Stimulated activated CD8-positive, alpha-beta memory T cell treated with anti-CD3 and anti-CD28 coated beads, Interleukin-15, amount 100 ng/mL, for 4 hours (primary cell): ENCODE data around the gene UBE4B.
"Not testable (repeated sequence)": the region's sequence is repeated elsewhere in the genome, so short reads cannot be mapped to it uniquely, and the experiment has no call there.

ENCODE experiments used
- DNase-seq, 2 donors: peaks; one replicate each; pipeline ENCODE4 v3.0.0-alpha.2; 2020; ENCODE audit warnings: low read depth in 2 of 2

The UBE4B gene

DNA sequence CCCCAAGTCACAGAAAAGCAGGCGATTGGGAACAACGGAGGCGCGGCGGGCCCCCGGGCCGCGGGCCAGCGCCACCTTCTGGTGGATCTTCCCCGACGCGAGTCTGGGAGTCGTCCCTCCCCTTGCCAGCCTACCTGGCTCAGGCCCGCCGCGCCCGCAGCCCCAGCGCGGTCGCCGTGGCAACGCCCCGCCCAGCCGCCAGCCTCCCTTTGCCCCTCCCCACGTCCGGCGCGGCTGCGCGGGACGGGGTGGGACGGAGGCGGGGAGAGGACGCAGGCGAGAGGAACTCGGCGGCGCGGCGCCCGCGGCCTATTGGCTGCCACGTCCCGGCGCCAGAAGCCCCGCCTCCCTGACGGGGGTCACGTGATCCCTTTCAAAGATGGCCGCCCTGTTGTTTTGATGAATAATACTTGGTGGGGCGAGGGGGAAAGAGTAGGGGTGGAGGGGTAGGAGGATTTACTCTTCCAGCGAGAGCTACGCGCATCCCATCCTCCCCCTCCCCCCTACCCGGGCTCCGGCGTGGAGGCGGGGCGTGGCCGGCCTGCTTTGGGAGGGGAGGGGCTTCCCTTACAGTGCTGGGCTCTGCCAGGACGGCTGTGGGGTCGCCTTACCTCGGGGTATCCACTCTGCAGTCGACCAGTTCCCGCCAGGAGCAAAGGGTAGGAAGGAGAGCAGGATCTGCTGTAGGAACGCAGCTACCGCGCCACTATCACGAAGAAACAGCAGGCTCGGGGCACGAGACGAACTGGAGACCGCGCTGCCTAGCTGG is at the start of gene UBE4B:
UBE4B (plus strand) TSS at position 369 of the 769 bp plus-strand sequence. CDS start 713 bp downstream, outside the sequence.
- peak; percentile 96 to 99 for DNase-seq

DNA sequence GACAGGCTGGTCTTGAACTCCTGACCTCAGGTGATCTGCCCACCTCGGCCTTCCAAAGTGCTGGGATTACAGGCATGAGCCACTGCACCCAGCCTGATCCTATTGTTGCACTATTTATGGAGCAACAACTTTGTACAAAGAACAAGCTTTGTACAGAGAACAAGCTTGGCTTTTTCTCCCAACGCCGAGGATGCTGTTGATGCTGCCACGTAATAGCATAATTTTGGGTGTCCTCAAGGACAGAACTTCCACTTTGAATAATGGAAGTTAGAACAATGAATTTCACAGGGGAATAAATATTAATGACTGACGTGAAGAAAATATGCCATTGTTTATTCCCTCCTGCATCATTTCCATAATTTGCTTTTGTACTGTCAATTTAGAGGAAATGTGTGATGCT is 48.5 kb upstream of the UBE4B start:
- DNase-seq, result no peak

DNA sequence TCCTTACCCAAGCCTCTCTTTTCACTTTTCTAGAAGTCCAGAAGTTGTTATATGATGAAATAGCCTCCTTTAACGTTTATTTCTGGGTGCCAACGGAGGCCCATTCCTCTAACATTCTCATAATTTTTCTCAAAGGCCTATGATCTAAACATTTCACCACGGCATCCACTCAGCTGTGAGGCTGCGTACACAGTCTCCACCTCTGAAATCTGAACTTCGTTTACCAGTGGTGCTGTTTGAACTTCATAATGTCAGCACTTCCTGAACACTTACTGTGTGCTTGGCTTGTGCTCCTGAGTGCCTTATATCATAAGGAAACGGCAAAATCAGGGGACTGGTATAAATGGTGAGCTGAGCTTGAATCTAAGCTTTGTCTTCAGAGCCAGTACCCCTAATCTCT is 47.8 kb upstream of the UBE4B start:
- no peak for DNase-seq

DNA sequence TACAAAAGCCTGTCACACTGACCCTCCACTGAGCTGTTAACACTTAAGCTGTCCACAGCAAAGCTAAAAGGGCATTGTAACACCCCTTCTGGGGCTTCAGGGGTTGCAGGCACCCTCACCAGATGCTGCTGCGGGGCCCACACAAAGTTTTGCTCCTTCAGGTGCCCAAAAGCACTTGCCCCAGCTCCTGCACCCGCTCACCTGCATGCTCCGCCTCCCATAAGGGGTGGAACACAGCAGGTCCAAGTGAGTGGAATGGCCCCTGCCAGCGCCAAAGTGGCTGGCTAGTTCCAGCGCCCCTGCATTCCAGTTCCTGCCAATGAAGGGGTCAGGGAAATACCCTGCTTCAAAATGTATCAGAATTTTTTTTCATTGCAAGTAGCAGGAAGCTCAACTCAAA is 43.0 kb upstream of the UBE4B start:
- no peak for DNase-seq

DNA sequence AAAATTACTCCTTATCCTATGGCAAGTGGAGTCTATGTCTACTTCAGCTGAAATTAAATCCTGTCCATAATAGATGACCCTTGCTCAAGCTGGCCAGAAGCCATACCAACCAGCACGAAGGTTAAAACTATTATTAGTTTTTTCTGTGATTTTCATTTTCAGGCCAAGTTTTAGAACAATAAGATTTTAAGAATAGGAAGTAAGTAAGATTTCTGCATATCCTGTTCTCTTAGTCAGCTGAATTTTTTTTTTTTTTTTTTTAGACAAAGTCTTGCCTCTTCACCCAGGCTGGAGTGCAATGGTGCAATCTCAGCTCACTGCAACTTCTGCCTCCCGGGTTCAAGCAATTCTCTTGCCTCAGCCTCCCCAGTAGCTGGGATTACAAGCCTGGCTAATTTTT is 41.8 kb upstream of the UBE4B start:
- DNase-seq, result no peak

DNA sequence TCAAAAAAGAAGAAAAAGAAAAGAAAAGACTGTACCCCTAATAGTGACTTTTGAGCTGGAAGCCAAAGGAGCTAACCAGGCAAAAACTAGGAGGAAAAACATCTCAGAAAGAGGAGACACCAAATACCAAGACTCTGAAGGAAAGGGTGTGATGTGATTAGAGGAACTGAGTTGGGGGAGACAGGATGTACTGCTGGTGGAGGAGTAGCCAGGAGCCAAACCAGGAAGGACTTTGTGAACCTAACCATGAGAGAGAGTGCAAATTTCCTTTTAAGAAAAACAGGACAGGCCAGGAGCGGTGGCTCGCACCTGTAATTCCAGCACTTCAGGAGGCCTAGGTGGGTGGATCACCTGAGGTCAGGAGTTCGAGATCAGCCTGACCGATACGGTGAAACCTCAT is 39.8 kb upstream of the UBE4B start:
- DNase-seq, result no peak

DNA sequence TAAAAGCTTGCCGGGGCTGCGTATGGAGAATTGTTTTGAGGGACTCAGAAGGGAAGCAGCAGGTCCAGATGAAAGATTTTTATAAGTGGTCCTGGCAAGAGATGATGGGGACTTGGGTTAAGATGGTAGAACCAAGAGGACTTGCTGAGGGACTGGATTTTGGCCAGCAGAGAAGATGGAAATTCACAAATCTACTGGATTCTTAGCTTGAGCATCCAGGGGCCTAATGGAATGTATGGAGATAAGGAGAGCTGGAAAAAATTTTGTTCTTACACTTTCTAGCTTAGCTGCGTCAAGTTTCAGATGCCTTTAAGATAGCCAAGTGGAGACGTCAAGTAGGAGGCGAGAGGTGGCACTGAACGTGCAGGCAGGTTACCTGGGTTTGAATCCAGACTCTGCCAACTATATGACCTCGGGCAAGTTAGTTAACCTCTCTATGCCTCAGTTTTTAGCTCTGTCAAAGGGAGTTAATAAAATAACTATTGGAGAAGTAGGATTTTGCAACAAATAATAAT is 39.1 kb upstream of the UBE4B start:
- DNase-seq, result no peak

DNA sequence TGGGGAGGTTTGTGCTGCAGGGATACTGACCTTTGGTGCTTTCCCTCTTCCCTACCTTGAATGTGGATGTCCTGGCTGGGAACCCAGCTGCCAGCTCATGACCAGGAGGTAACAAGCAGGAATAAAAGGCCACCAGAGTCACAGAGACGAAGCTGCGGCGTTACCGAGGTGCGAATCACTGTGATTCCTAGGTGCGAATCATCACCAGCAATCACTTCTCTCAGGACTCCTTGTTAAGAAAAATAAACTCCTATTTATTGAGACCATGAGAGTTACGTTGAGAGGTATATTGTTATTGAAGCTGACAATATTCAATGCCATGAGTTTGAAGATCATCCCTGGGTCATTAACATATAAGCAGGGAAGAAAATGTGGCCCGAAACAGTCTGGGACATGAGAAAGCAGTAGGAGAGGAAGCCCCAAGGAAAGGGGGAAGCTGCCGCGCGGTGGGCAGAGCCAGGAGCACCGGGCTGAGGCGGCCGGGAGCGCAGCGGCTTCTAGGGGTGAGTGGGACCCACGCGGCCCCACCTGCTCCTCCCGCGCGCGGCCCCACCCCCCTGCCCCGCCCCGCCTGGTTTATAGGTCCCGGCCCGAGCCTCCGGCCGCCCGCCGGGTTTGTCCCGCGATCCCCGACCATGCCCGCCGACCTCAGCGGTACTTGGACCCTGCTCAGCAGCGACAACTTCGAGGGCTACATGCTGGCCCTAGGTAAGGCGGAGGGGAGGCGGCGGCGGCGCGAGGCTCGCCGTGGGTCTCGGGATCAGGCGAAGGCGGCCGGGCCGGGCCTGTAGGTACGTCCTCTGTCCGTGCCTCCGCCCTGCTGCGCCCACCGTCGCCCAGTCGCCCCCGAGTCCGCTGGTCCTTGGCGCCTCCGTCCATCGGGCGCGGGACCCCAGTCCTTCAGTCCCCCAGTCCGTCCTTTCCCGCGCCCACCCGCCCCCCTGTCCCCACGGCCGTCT is 35.9 kb upstream of the UBE4B start, which contains the start of gene RBP7:
RBP7 (plus strand) TSS at position 605 of the 959 bp plus-strand sequence; CDS start at position 636, 31 bp downstream.
- no peak for DNase-seq

DNA sequence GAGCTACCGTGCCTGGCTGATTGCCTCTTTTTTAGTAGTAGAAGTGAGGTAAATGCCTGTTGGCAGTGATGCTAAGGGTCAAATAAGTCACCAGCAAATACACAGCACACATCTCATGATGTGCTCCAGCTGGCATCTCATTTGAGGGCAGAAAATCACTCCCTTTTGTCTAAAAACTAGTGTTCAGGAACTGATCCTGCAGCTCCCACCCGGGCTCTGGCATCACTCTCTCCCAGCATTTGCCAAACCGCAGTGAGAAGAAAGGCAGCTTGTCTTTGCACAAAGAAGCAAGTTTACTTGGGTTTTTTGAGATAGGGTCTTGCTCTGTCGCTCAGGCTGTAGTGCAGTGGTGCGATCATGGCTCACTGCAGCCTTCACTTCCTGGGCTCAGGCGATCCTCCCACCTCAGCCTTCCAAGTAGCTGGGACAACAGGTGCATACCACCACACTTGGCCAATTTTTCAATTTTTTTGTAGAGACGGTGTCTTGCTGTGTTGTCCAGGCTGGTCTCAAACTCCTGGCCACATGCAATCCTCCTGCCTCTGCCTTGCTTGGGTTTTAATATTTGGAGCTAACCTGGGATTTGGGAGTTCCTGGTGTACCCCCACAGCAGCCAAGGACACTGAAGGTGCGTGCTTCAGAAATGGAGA is 31.6 kb upstream of the UBE4B start:
- DNase-seq, result no peak

DNA sequence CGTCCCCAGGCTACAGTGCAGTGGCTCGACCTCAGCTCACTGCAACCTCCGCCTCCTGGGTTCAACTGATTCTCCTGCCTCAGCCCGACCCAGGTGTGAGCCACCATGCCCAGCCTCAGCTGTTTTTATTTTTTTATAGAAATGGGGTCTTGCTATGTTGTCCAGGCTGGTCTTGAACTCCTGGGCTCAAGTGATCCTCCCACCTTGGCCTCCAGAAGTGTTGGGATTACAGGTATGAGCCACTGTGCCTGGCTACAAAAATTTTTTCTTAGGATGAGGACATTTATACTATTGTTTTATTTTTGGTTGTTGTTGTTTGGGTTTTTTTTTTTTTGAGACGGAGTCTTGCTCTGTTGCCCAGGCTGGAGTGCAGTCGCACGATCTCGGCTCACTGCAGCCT is 27.5 kb upstream of the UBE4B start:
- not testable (repeated sequence) for DNase-seq

DNA sequence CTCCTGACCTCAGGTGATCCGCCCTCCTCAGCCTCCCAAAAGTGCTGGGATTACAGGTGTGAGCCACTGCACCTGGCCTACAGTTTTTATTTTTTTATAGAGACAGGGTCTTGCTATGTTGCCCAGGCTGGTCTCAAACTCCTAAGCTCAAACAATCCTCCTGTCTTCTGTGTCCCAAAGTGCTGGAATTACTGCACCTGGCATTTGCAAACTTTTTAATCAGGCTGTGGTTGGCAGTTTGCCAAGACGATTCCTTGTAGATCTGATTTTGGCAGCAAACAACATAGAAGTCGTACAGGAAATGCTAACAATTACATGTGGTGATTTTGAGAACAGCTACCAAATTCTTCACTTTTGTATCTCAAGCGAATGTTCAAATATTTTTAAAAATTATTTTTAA is 25.6 kb upstream of the UBE4B start:
- no peak for DNase-seq

DNA sequence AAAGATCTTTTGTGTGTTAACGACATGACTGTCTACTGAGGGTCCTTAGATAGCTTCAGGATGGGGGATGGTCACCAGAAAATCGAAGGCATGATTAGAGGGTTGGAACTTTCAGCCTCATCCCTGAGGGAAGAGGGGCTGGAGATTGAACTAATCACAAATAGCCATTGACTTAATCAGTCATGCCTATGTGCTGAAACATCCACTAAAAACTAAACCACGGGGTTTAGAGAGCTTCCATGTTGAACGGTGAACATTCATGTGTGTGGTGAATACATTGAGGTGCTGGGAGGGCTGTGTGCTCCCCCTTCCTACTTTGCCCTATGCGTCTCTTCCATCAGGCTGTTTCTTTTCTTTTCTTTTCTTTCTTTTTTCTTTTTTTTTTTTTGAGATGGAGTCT is 18.7 kb upstream of the UBE4B start:
- DNase-seq, result no peak

DNA sequence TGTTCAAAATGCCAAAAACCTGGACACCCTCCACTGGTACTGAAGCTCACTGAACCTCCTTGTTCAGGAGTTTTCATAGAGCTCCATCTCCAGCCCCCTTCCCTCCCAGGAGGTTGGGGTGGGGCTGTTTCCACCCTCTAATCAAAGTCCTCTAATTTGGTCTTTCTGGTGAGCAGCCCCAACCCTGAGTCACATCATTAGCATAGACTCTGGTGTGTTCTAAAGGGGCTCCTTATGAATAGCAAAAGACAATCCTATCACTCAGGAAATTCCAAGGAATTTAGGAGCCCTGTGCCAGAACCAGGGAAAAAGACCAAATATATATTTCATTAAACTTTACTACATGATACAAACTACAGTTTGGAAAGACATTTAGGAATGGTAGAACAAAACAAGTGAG is 13.2 kb upstream of the UBE4B start:
- DNase-seq, result no peak

DNA sequence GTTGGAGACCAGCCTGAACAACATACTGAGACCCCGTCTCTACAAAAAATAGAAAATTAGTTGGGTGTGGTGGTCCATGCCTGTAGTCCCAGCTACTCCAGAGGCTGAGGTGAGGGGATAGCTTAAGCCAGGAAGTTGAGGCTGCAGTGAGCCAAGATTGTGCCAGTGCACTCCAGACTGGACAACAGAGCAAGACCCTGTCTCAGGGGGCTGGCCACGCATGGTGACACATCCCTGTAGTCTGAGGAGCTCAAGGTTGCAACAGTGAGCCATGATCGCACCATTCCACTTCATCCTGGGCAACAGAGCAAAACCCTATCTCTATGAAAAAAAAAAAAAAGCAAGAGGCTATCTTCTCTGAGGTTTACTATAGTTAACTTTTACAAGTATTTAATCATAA is 12.7 kb upstream of the UBE4B start:
- no peak for DNase-seq

DNA sequence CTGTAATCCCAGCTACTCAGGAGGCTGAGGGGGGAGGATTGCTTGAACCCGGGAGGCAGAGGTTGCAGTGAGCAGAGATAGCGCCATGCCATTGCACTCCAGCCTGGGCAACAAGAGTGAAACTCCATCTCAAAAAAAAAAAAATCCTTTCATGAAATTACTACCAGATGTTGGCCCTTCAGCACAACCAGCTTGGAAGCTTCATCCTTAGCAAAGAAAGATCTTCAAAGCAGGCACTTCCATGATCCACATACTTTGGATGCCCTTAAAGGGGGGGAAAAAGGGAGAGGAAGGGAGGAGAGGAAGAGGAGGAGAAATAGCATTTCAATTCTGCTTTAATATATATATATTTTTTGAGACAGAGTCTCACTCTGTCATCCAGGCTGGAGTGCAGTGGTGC is 12.1 kb upstream of the UBE4B start:
- DNase-seq, result not testable (repeated sequence)

DNA sequence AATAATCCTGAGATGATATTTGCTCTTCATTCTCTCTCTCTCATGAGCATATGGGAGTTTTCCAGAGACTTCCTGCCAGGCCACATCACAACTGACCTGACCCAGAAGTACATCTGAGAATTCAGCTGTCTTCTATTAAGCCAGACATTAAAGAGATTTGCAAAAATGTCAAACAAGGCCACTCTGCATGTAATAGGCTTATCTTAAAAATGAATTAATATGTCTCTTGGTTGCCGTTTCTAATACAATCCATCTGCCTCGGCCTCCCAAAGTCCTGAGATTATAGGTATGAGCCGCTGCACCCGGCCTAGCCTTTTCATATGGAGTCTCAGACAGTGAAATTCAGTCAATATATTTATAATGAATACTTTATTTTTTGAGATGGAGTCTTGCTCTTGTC is 10.8 kb upstream of the UBE4B start:
- DNase-seq, result not testable (repeated sequence)

DNA sequence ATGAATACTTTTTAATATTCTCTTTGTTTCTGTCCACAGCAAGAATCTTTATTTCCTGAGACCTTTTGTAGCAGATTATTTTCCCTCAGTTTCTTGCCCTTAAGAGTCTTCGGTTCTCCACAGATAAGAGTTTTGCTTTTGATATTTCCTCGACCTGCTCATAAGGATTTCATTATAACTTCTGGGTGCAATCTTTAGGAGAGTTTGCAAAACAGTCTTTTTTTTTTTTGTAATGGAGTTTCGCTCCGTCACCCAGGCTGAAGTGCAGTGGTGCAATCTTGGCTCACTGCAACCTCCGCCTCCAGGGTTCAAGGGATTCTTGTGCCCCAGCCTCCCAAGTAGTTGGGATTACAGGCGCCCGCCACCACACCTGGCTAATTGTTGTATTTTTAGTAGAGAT is 10.1 kb upstream of the UBE4B start:
- DNase-seq, result no peak

DNA sequence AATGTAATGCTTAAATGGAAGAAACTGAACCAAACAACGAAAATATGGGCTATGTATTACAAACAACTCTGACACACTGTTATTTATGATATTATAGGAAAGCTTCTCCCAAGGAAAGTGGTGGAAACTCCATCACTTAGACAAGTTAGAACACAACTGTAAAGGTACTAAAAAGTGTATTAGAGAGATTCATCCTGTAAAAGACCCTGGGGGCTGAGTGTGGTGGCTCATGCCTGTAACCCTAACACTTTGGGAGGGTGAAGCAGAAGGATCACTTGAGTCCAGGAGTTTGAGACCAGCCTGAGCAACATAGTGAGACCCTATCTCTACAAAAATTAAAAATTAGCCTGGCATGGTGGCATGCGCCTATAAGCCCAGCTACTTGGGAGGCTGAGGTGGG is 7.4 kb upstream of the UBE4B start:
- no peak for DNase-seq

DNA sequence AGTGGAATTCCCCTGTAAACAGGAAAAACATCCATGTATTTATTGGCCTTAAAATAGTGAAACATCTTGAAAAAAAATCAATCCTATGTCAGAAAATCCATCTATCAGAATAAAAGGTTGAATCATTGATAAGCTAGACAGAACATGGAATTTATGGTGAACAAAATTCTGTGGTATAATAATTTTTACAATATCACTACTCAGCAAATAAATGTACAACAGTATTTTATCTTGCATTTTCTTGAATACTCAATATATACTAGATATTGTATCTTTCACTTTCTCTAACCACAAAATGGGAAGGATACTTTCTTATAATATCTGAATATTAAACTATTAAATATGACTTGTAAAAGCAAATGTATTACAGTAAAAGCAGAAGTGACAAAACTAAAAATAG is 5.7 kb upstream of the UBE4B start:
- DNase-seq, result no peak

DNA sequence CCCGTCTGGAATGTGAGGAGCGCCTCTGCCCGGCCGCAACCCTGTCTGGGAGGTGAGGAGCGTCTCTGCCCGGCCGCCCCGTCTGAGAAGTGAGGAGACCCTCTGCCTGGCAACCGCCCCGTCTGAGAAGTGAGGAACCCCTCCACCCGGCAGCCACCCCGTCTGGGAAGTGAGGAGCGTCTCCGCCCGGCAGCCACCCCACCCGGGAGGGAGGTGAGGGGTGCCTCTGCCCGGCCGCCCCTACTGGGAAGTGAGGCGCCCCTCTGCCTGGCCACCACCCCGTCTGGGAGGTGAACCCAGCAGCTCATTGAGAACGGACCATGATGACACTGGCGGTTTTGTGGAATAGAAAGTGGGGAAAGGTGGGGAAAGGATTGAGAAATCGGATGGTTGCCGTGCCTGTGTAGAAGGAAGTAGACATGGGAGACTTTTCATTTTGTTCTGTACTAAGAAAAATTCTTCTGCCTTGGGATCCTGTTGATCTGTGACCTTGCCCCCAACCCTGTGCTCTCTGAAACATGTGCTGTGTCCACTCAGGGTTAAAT is 3.7 kb upstream of the UBE4B start:
- not testable (repeated sequence) for DNase-seq

DNA sequence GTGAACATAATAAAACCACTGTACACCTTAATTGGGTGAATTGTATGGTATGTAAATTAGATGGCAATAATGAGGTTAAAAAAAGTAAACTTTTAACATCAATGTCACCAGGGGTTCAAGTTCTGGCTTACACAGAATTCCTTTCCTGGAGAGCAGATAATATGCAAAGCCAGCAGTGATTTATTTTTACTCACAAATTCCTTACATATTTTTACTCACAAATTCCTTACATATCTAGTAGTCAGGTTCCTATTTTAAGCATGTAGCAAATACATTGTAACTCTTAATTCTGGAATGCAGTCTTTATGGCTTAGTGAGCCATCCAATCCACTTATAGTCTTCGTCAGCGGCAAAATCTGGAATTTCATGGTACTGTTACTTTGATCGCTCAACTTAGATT is 1.3 kb upstream of the UBE4B start:
- DNase-seq, result no peak

DNA sequence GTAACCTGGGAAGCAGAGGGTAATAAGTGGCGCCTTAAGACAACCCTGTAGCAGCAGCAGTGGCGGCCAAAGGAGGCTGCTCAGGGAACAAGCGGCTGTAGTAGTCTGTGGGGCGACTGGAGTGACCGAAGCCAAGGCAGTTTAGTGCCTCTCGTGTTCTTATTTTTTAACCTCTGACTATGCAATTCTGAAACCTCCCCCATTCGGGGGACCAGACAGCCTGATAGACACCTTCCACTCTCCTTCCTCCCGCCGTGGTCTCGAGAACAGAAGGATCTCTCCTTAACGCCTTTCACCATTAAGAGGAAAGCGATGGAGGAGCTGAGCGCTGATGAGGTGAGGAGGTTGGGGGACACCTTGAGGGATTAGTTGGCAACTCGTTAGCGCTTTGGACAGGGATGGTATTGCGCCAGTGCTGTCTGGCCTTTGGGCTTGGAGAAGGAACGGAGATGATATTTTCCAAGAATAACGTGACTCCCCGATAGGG is 644 bp downstream of the UBE4B start:
- DNase-seq, result no peak
